Ecto neural progenitor cell (in vitro differentiated cells): ENCODE data around the gene STK24.

Experiments used
- DNase-seq: peaks from one replicate; pipeline ENCODE4 v3.0.0-alpha.2; 2018; ENCODE audit warnings: low spot score

STK24 gene

GRCh38 chr13:98532254-98532653, 44.7 kb downstream of the STK24 start:
- no peak for DNase-seq

- DNase-seq, result no peak
Observed at GRCh38 chr13:98530217-98530616, 46.7 kb downstream of the STK24 start.

GRCh38 chr13:98529171-98529570, 47.7 kb downstream of the STK24 start:
- DNase-seq, result no peak

- DNase-seq, result no peak
Observed at GRCh38 chr13:98528663-98529064, 48.2 kb downstream of the STK24 start.

GRCh38 chr13:98527526-98527925, 49.4 kb downstream of the STK24 start:
- no peak for DNase-seq

GRCh38 chr13:98526182-98526512, 50.8 kb downstream of the STK24 start:
- no peak for DNase-seq

- no peak for DNase-seq
Observed at GRCh38 chr13:98525456-98526181, 51.3 kb downstream of the STK24 start.

- no peak for DNase-seq
Observed at GRCh38 chr13:98524793-98525192, 52.1 kb downstream of the STK24 start.

GRCh38 chr13:98524391-98524790, 52.5 kb downstream of the STK24 start:
- no peak for DNase-seq

- DNase-seq, result no peak
Observed at GRCh38 chr13:98523455-98524102, 53.3 kb downstream of the STK24 start.

GRCh38 chr13:98522371-98522770, 54.5 kb downstream of the STK24 start:
- no peak for DNase-seq

- DNase-seq, result no peak
Observed at GRCh38 chr13:98521461-98522247, 55.3 kb downstream of the STK24 start.

- no peak for DNase-seq
Observed at GRCh38 chr13:98520674-98521449, 56.0 kb downstream of the STK24 start.

- no peak for DNase-seq
Observed at GRCh38 chr13:98519976-98520375, 56.9 kb downstream of the STK24 start.

- DNase-seq, result no peak
Observed at GRCh38 chr13:98517576-98518310, 59.2 kb downstream of the STK24 start.

GRCh38 chr13:98515818-98516465, 61.0 kb downstream of the STK24 start:
- DNase-seq, result no peak

GRCh38 chr13:98514288-98514687, 62.6 kb downstream of the STK24 start:
- no peak for DNase-seq

- no peak for DNase-seq
Observed at GRCh38 chr13:98513837-98514236, 63.1 kb downstream of the STK24 start.

- no peak for DNase-seq
Observed at GRCh38 chr13:98512774-98513665, 63.9 kb downstream of the STK24 start.

GRCh38 chr13:98511435-98511834, 65.5 kb downstream of the STK24 start:
- no peak for DNase-seq
